Liver (tissue), 9 donors: ENCODE results near the gene DSE. TPM values are rescaled to one million over a fixed set of nuclear protein-coding genes. Genes with fewer than 3 reads are reported as not detected.

ENCODE experiments used
- DNase-seq: peaks from one replicate; pipeline ENCODE4 v3.0.0-alpha.2; 2017; ENCODE audit warnings: low spot score
- H3K27ac ChIP-seq, 2 donors: one replicate each; pipeline ENCODE4 v1.7.0; 2013; ENCODE audit warnings: inconsistent platforms in 2 of 2, low read length in 2 of 2, control low read depth in 1 of 2, low read depth in 1 of 2, mild to moderate bottlenecking in 1 of 2
- H3K27me3 ChIP-seq, 4 donors: one replicate each; pipeline versions ENCODE4 v1.6.1 to v1.7.0; 2013; ENCODE audit warnings: low read length in 3 of 4, inconsistent platforms in 1 of 4, mild to moderate bottlenecking in 1 of 4, moderate library complexity in 1 of 4; ENCODE audit not compliant: control insufficient read depth in 4 of 4, insufficient read depth in 4 of 4
- H3K36me3 ChIP-seq, 4 donors: one replicate each; pipeline versions ENCODE4 v1.6.1 to v1.7.0; 2013; ENCODE audit warnings: low read length in 3 of 4, mild to moderate bottlenecking in 3 of 4, low read depth in 1 of 4, moderate library complexity in 1 of 4; ENCODE audit not compliant: control insufficient read depth in 4 of 4, insufficient read depth in 3 of 4
- H3K4me1 ChIP-seq, 4 donors: one replicate each; pipeline versions ENCODE4 v1.6.1 to v1.7.0; 2013; ENCODE audit warnings: low read length in 3 of 4, mild to moderate bottlenecking in 3 of 4, moderate library complexity in 1 of 4; ENCODE audit not compliant: control insufficient read depth in 4 of 4, insufficient read depth in 4 of 4
- H3K4me3 ChIP-seq, 3 donors: one replicate each; pipeline versions ENCODE4 v1.6.1 to v1.7.0; 2013; ENCODE audit warnings: low read length in 3 of 3, control low read depth in 1 of 3, low read depth in 1 of 3, mild to moderate bottlenecking in 1 of 3
- H3K9ac ChIP-seq, 2 donors: one replicate each; pipeline ENCODE4 v1.7.0; 2013; ENCODE audit warnings: low read length in 2 of 2, mild to moderate bottlenecking in 2 of 2, moderate library complexity in 2 of 2, control low read depth in 1 of 2, low read depth in 1 of 2
- H3K9me3 ChIP-seq, 4 donors: one replicate each; pipeline versions ENCODE4 v1.6.1 to v1.7.0; 2013; ENCODE audit warnings: low read length in 3 of 4; ENCODE audit not compliant: control insufficient read depth in 4 of 4
- EGR1 ChIP-seq, 2 donors: IDR thresholded peaks; 2 replicates each; pipeline ENCODE4 v1.6.1; 2016 to 2018; ENCODE audit warnings: antibody characterized with exemption in 2 of 2, low read depth in 2 of 2
- FOXA1 ChIP-seq: IDR thresholded peaks from 2 replicates; pipeline ENCODE4 v1.6.1; 2016; ENCODE audit warnings: antibody characterized with exemption
- FOXA2 ChIP-seq: IDR thresholded peaks from 2 replicates; pipeline ENCODE4 v1.6.1; 2016; ENCODE audit warnings: antibody characterized with exemption
- GABPA ChIP-seq, 2 donors: IDR thresholded peaks in 1 of 2; conservative IDR thresholded peaks in 1 of 2; 2 replicates each; pipeline ENCODE4 v1.6.1; 2016; ENCODE audit warnings: antibody characterized with exemption in 2 of 2, mild to moderate bottlenecking in 1 of 2, moderate library complexity in 1 of 2
- HNF4A ChIP-seq, 2 donors: conservative IDR thresholded peaks; 2 replicates each; pipeline ENCODE4 v1.6.1; 2016; ENCODE audit warnings: antibody characterized with exemption in 2 of 2, mild to moderate bottlenecking in 2 of 2
- HNF4G ChIP-seq: IDR thresholded peaks from 2 replicates; pipeline ENCODE4 v1.6.1; 2016; ENCODE audit warnings: antibody characterized with exemption
- JUND ChIP-seq, 2 donors: IDR thresholded peaks; 2 replicates each; pipeline ENCODE4 v1.6.1; 2016; ENCODE audit warnings: antibody characterized with exemption in 2 of 2
- NR2F2 ChIP-seq: IDR thresholded peaks from 2 replicates; pipeline ENCODE4 v1.6.1; 2016; ENCODE audit warnings: antibody characterized with exemption
- RAD21 ChIP-seq, 2 donors: IDR thresholded peaks; 2 replicates each; pipeline ENCODE4 v1.6.1; 2016; ENCODE audit warnings: antibody characterized with exemption in 2 of 2, mild to moderate bottlenecking in 2 of 2
- RXRA ChIP-seq, 2 donors: IDR thresholded peaks; 2 replicates each; pipeline ENCODE4 v1.6.1; 2017 to 2018; ENCODE audit warnings: antibody characterized with exemption in 2 of 2, mild to moderate bottlenecking in 1 of 2
- SP1 ChIP-seq: IDR thresholded peaks from 2 replicates; pipeline ENCODE4 v1.6.1; 2018; ENCODE audit warnings: antibody characterized with exemption, mild to moderate bottlenecking
- TAF1 ChIP-seq: conservative IDR thresholded peaks from 2 replicates; pipeline ENCODE4 v1.6.1; 2016; ENCODE audit warnings: antibody characterized with exemption, mild to moderate bottlenecking
- YY1 ChIP-seq: IDR thresholded peaks from 2 replicates; pipeline ENCODE4 v1.6.1; 2016; ENCODE audit warnings: antibody characterized with exemption, mild to moderate bottlenecking
- WGBS: extraction: QIAGEN DNeasy Blood & Tissue Kit; methylation state at CpG from one replicate; pipeline ENCODE4 v1.1.7; 2013; 5-methylcytosine and 5-hydroxymethylcytosine counted together
- polyA plus RNA-seq, 2 donors: library from polyadenylated mRNA; stranded (reverse) in 1 of 2; unstranded in 1 of 2; fragments of 200-250 nt in 1 of 2; fragments of >200 nt in 1 of 2; fragmentation: Nextera tagmentation in 1 of 2; extraction: Ambion mirVana in 1 of 2; gene quantifications; one replicate each; pipeline versions ENCODE4 v1.2.1 to v1.2.3, GENCODE V29; 2013 to 2015
- total RNA-seq, 2 donors: library from RNA; depleted of rRNA; stranded (reverse); fragments of >200 nt; gene quantifications; one replicate each; pipeline ENCODE4 v1.2.3, GENCODE V29; 2014
- TF ChIP-seq, protein P1 (sequence below): fragments of 150-350 bp; IDR thresholded peaks from 2 replicates; pipeline ENCODE4 v1.5.1; 2017; ENCODE audit warnings: improper control_type of control experiment, low read depth, low read length; ENCODE audit not compliant: missing input control
- TF ChIP-seq, protein P2 (sequence below): IDR thresholded peaks from 2 replicates; pipeline ENCODE4 v1.6.1; 2016; ENCODE audit warnings: antibody characterized with exemption
- TF ChIP-seq, protein P3 (sequence below): IDR thresholded peaks from 2 replicates; pipeline ENCODE4 v1.6.1; 2016; ENCODE audit warnings: antibody characterized with exemption
- TF ChIP-seq, protein P4 (sequence below): IDR thresholded peaks from 2 replicates; pipeline ENCODE4 v1.6.1; 2016; ENCODE audit warnings: antibody characterized with exemption
- TF ChIP-seq, protein P5 (sequence below): IDR thresholded peaks from 2 replicates; pipeline ENCODE4 v1.6.1; 2016; ENCODE audit warnings: antibody characterized with exemption, mild to moderate bottlenecking
- donor health status: healthy.
- donor health status: healthy.
- donor health status: healthy.
- donor health status: healthy.
- donor health status: healthy.

Gene DSE
- total and polyA plus RNA-seq, 4 donors = 5.5 to 22.8 (median 9.6) TPM

DNA sequence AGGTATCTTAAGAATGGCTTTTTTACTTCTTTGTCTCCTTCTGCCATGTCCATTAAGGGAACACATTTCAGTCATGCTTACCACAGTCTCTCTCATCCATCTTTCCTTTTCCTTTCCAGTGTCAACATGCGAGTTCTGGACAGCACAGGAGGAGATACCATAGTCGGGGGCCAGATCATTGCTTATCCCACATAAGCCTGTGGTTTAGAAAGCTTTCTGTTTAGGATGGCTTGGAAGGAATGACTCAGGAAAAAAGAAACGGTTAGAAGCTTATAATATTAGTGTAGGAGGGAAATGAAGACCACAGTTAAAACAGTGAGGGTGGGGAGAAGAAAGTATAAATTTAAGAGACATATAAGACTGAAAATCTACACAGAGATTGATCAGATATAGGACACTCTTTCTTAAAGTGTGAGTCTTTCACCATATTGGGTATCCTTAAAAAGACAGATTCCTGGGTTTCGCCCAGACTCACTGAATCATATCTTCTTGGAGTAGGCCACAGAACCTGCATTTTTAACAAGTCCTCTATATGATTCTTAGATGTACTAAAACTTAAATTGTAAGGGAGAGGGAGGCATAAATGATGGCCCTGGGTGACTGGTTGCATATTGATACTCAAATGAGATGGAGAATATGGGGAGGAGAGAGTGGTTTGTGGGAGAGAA is 36.1 kb downstream of the DSE start:
- no peaks in the 10 kb centered on the region for H3K9me3 ChIP-seq
- H3K27me3 ChIP-seq = no peaks in the 10 kb centered on the region
- no peak for DNase-seq
- H3K9ac ChIP-seq = no peak overlapping the region
- TF ChIP-seq RXRA (IDR thresholded peaks at IDR 0.05) (no peak), FOXA1 (no peak), RAD21 (IDR thresholded peaks at IDR 0.05) (no peak), HNF4A (conservative IDR thresholded peaks at IDR 0.05) (no peak), GABPA (IDR thresholded peaks at IDR 0.05 in 1 of 2, conservative IDR thresholded peaks at IDR 0.05 in 1 of 2) (no peak), TAF1 (no peak), JUND (IDR thresholded peaks at IDR 0.05) (no peak)
- TF ChIP-seq, protein P1, sequence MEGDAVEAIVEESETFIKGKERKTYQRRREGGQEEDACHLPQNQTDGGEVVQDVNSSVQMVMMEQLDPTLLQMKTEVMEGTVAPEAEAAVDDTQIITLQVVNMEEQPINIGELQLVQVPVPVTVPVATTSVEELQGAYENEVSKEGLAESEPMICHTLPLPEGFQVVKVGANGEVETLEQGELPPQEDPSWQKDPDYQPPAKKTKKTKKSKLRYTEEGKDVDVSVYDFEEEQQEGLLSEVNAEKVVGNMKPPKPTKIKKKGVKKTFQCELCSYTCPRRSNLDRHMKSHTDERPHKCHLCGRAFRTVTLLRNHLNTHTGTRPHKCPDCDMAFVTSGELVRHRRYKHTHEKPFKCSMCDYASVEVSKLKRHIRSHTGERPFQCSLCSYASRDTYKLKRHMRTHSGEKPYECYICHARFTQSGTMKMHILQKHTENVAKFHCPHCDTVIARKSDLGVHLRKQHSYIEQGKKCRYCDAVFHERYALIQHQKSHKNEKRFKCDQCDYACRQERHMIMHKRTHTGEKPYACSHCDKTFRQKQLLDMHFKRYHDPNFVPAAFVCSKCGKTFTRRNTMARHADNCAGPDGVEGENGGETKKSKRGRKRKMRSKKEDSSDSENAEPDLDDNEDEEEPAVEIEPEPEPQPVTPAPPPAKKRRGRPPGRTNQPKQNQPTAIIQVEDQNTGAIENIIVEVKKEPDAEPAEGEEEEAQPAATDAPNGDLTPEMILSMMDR = no peak
- no peaks in the 10 kb centered on the region for H3K4me1 ChIP-seq
- H3K4me3 ChIP-seq = no peak overlapping the region
- 79% methylated on average over 4 of the region's 4 CpGs for WGBS
- no peak overlapping the region for H3K27ac ChIP-seq
- no peaks in the 10 kb centered on the region for H3K36me3 ChIP-seq

DNA sequence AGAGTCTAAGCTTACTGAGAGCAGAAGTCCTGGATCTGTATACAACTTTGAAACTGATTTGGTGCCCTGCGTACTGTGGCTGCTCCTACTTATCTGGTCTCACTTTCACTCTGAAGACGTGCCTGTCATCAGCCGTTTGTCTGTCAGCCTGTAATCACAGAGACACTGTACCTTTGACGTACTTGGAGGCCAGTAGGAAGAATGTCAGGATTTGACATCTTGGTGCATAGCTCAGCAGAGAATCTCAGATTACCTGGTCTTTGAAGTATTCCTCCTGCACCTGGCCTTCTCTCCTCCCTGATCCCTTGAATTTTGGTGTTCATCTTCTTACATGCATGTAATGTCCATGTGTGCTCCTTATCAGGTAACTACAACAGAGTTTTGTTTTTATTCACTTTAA is 37.7 kb downstream of the DSE start:
- TF ChIP-seq HNF4A (conservative IDR thresholded peaks at IDR 0.05) = no peak
- TF ChIP-seq NR2F2 = no peak
- TF ChIP-seq, protein P2, sequence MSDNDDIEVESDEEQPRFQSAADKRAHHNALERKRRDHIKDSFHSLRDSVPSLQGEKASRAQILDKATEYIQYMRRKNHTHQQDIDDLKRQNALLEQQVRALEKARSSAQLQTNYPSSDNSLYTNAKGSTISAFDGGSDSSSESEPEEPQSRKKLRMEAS = no peak
- no peak for TF ChIP-seq YY1
- no peak for TF ChIP-seq FOXA1
- no peak for TF ChIP-seq TAF1
- TF ChIP-seq, protein P3, sequence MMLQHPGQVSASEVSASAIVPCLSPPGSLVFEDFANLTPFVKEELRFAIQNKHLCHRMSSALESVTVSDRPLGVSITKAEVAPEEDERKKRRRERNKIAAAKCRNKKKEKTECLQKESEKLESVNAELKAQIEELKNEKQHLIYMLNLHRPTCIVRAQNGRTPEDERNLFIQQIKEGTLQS = no peak
- no peak for TF ChIP-seq EGR1 (IDR thresholded peaks at IDR 0.05; ENCODE audit: low read depth in 2 of 2)
- no peak for TF ChIP-seq SP1
- TF ChIP-seq, protein P1 = no peak
- no peak for TF ChIP-seq FOXA2
- no peak for TF ChIP-seq JUND (IDR thresholded peaks at IDR 0.05)
- TF ChIP-seq, protein P4, sequence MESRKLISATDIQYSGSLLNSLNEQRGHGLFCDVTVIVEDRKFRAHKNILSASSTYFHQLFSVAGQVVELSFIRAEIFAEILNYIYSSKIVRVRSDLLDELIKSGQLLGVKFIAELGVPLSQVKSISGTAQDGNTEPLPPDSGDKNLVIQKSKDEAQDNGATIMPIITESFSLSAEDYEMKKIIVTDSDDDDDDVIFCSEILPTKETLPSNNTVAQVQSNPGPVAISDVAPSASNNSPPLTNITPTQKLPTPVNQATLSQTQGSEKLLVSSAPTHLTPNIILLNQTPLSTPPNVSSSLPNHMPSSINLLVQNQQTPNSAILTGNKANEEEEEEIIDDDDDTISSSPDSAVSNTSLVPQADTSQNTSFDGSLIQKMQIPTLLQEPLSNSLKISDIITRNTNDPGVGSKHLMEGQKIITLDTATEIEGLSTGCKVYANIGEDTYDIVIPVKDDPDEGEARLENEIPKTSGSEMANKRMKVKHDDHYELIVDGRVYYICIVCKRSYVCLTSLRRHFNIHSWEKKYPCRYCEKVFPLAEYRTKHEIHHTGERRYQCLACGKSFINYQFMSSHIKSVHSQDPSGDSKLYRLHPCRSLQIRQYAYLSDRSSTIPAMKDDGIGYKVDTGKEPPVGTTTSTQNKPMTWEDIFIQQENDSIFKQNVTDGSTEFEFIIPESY = no peak
- TF ChIP-seq, protein P5, sequence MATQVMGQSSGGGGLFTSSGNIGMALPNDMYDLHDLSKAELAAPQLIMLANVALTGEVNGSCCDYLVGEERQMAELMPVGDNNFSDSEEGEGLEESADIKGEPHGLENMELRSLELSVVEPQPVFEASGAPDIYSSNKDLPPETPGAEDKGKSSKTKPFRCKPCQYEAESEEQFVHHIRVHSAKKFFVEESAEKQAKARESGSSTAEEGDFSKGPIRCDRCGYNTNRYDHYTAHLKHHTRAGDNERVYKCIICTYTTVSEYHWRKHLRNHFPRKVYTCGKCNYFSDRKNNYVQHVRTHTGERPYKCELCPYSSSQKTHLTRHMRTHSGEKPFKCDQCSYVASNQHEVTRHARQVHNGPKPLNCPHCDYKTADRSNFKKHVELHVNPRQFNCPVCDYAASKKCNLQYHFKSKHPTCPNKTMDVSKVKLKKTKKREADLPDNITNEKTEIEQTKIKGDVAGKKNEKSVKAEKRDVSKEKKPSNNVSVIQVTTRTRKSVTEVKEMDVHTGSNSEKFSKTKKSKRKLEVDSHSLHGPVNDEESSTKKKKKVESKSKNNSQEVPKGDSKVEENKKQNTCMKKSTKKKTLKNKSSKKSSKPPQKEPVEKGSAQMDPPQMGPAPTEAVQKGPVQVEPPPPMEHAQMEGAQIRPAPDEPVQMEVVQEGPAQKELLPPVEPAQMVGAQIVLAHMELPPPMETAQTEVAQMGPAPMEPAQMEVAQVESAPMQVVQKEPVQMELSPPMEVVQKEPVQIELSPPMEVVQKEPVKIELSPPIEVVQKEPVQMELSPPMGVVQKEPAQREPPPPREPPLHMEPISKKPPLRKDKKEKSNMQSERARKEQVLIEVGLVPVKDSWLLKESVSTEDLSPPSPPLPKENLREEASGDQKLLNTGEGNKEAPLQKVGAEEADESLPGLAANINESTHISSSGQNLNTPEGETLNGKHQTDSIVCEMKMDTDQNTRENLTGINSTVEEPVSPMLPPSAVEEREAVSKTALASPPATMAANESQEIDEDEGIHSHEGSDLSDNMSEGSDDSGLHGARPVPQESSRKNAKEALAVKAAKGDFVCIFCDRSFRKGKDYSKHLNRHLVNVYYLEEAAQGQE = no peak
- TF ChIP-seq RXRA (IDR thresholded peaks at IDR 0.05) = no peak
- no peak for TF ChIP-seq GABPA (IDR thresholded peaks at IDR 0.05 in 1 of 2, conservative IDR thresholded peaks at IDR 0.05 in 1 of 2)
- no peak for TF ChIP-seq HNF4G
- DNase-seq = no peak
- no peaks in the 10 kb centered on the region for H3K36me3 ChIP-seq
- no peak overlapping the region for H3K4me3 ChIP-seq
- peaks cover 0 to 2% (median 1%) of the 10 kb centered on the region in 4 donors for H3K4me1 ChIP-seq
- H3K9me3 ChIP-seq = no peaks in the 10 kb centered on the region
- no peak overlapping the region for H3K9ac ChIP-seq
- H3K27me3 ChIP-seq = no peaks in the 10 kb centered on the region
- WGBS = 85% methylated on average over 4 of the region's 4 CpGs
- H3K27ac ChIP-seq = no peak overlapping the region
